K562 (cell line): Measurements from ENCODE around the gene ZNF41. TPM values are rescaled to one million over a fixed set of nuclear protein-coding genes. Genes with fewer than 3 reads are reported as not detected.

Source experiments
- ATAC-seq: fragments of 200-7000 bp; cut with Tn5 transposase; 3 replicates; pipeline ENCODE4 v1.9.1; 2020; ENCODE audit warnings: moderate library complexity
- BruUV-seq: library from RNA; stranded (reverse); fragments of 400-500 nt; replicated peaks from 2 replicates; lab custom pipeline; 2021; lab: Mats Ljungman, UMichigan
- CTCF ChIA-PET: fragments of 300-600 bp; formaldehyde crosslinking; extraction: SDS; loops from one replicate; lab custom pipeline; 2021; ENCODE audit warnings: low intra/inter-chr PET ratio; lab: Yijun Ruan, JAX
- POLR2A ChIA-PET: fragments of 300-600, 350-650 bp; sonication (Branson Sonifier 250); formaldehyde crosslinking; extraction: SDS; loops from one replicate; lab custom pipeline; 2021; ENCODE audit warnings: antibody characterized with exemption, inconsistent platforms; lab: Yijun Ruan, JAX
- DNase-seq, 4 experiments: peaks; one replicate each; pipeline versions ENCODE4 v3.0.0 to v3.0.0-alpha.2; 2011 to 2018; ENCODE audit warnings: low spot score in 3 of 4, mixed read lengths in 3 of 4; ENCODE audit errors: extremely low read depth in 1 of 4
- FAIRE-seq: peaks from 2 replicates; lab custom pipeline; 2011; peaks lifted over from hg19 to GRCh38; lab: Jason Lieb, UNC
- H2AFZ ChIP-seq: 2 replicates; pipeline ENCODE4 v1.6.0; 2011; ENCODE audit warnings: low read depth, low read length, control low read depth, inconsistent platforms
- H3K27ac ChIP-seq: fragments of 200-600 bp; 3 replicates; pipeline ENCODE4 v1.8.0; 2011; ENCODE audit warnings: low read depth, mild to moderate bottlenecking, control low read depth, inconsistent platforms, low read length, moderate library complexity, mixed read lengths; ENCODE audit errors: extremely low read depth
- H3K27me3 ChIP-seq, 2 experiments: fragments of 300-600 bp in 1 of 2; 2 replicates in 1 of 2; 3 replicates in 1 of 2; pipeline versions ENCODE4 v1.6.0 to v1.8.0; 2011; ENCODE audit warnings: inconsistent platforms in 2 of 2, low read length in 2 of 2, mild to moderate bottlenecking in 1 of 2, mixed read lengths in 1 of 2, moderate library complexity in 1 of 2; ENCODE audit not compliant: control insufficient read depth in 2 of 2, insufficient read depth in 2 of 2
- H3K36me3 ChIP-seq: fragments of 300-600 bp; 3 replicates; pipeline ENCODE4 v1.8.0; 2011; ENCODE audit warnings: mild to moderate bottlenecking, low read length, inconsistent platforms; ENCODE audit not compliant: control insufficient read depth, insufficient read depth
- H3K4me1 ChIP-seq, 2 experiments: fragments of 200-600 bp in 1 of 2; replicated peaks in 1 of 2; 2 replicates in 1 of 2; 3 replicates in 1 of 2; pipeline versions ENCODE4 v1.5.1 to v1.8.0; 2011; ENCODE audit warnings: inconsistent platforms in 2 of 2, low read length in 2 of 2, mild to moderate bottlenecking in 1 of 2, mixed read lengths in 1 of 2, moderate library complexity in 1 of 2; ENCODE audit not compliant: control insufficient read depth in 2 of 2, insufficient read depth in 2 of 2
- H3K4me2 ChIP-seq: 2 replicates; pipeline ENCODE4 v1.6.1; 2011; ENCODE audit warnings: low read length, control low read depth, inconsistent platforms, mixed read lengths; ENCODE audit not compliant: insufficient read depth
- H3K4me3 ChIP-seq: fragments of 200-600 bp; sonication (generic), shearing (Covaris generic); 2 replicates; pipeline ENCODE4 v1.5.1; 2016; ENCODE audit warnings: control low read depth, inconsistent platforms
- H3K79me2 ChIP-seq: fragments of 200-600 bp; 3 replicates; pipeline ENCODE4 v1.8.0; 2011; ENCODE audit warnings: low read length, inconsistent platforms; ENCODE audit not compliant: control insufficient read depth, insufficient read depth
- H3K9ac ChIP-seq, 2 experiments: 2 replicates each; pipeline versions ENCODE4 v1.6.0 to v1.6.1; 2011; ENCODE audit warnings: low read depth in 2 of 2, low read length in 2 of 2, control low read depth in 1 of 2, inconsistent platforms in 1 of 2, mild to moderate bottlenecking in 1 of 2, mixed read lengths in 1 of 2; ENCODE audit not compliant: insufficient read depth in 1 of 2
- H3K9me1 ChIP-seq: one replicate; pipeline ENCODE4 v1.6.0; 2011; ENCODE audit warnings: inconsistent platforms, mild to moderate bottlenecking, low read length, moderate library complexity; ENCODE audit not compliant: control insufficient read depth, insufficient read depth
- H3K9me3 ChIP-seq: replicated peaks from 2 replicates; pipeline ENCODE4 v1.5.1; 2011; ENCODE audit warnings: low read depth, low read length, inconsistent platforms; ENCODE audit not compliant: control insufficient read depth, insufficient read depth
- H4K20me1 ChIP-seq: replicated peaks from 2 replicates; pipeline ENCODE4 v1.6.1; 2011; ENCODE audit warnings: low read length, inconsistent platforms, mixed read lengths; ENCODE audit not compliant: control insufficient read depth, insufficient read depth
- ASH1L ChIP-seq: fragments of 450-650 bp; IDR thresholded peaks from 2 replicates; pipeline ENCODE4 v1.6.1; 2018; ENCODE audit warnings: borderline replicate concordance, mild to moderate bottlenecking, low read depth; ENCODE audit not compliant: partially characterized antibody
- ATF3 ChIP-seq, 2 experiments: fragments of 450-650 bp in 1 of 2; sonication (generic) in 1 of 2; formaldehyde crosslinking in 1 of 2; IDR thresholded peaks in 1 of 2; conservative IDR thresholded peaks in 1 of 2; 2 replicates each; pipeline versions ENCODE4 v1.6.1 to v1.8.1; 2016 to 2023; ENCODE audit warnings: mild to moderate bottlenecking in 2 of 2, moderate library complexity in 2 of 2, inconsistent platforms in 1 of 2, missing genetic modification reagents in 1 of 2
- CCAR2 ChIP-seq: fragments of 200-400 bp; formaldehyde crosslinking; IDR thresholded peaks from 2 replicates; pipeline ENCODE4 v1.6.1; 2017; ENCODE audit warnings: mild to moderate bottlenecking, low read depth, low read length
- HNRNPH1 ChIP-seq: fragments of 200-400 bp; formaldehyde crosslinking; optimal IDR thresholded peaks from 2 replicates; pipeline ENCODE3; 2017; ENCODE audit warnings: low read depth, mild to moderate bottlenecking, low read length, moderate library complexity
- IRF1 ChIP-seq: sonication (generic); formaldehyde crosslinking; IDR thresholded peaks from 2 replicates; pipeline ENCODE4 v1.8.0; 2022; ENCODE audit warnings: missing genetic modification reagents, mild to moderate bottlenecking, borderline replicate concordance
- KHSRP ChIP-seq: fragments of 450-650 bp; IDR thresholded peaks from 2 replicates; pipeline ENCODE4 v1.6.1; 2017
- NFIC ChIP-seq: fragments of 450-650 bp; IDR thresholded peaks from 2 replicates; pipeline ENCODE4 v1.6.1; 2017; ENCODE audit warnings: mild to moderate bottlenecking, inconsistent platforms
- STAT5A ChIP-seq: IDR thresholded peaks from 2 replicates; pipeline ENCODE4 v1.6.1; 2012; ENCODE audit warnings: low read length, inconsistent platforms, borderline replicate concordance
- TRIM24 ChIP-seq, 2 experiments: fragments of 450-650 bp; IDR thresholded peaks; 2 replicates each; pipeline ENCODE4 v1.6.1; 2016
- ZKSCAN1 ChIP-seq: fragments of 150-350 bp; IDR thresholded peaks from 2 replicates; pipeline ENCODE4 v1.6.1; 2016; ENCODE audit warnings: low read depth, low read length
- ZKSCAN8 ChIP-seq: fragments of 200-800 bp; sonication (Bioruptor generic); IDR thresholded peaks from 2 replicates; pipeline ENCODE4 v1.6.1; 2016; ENCODE audit warnings: missing genetic modification characterization, missing compliant biosample characterization
- ZNF175 ChIP-seq: fragments of 200-800 bp; sonication (Bioruptor generic); IDR thresholded peaks from 2 replicates; pipeline ENCODE4 v1.6.1; 2016; ENCODE audit warnings: low read depth, mild to moderate bottlenecking, missing genetic modification characterization, missing compliant biosample characterization
- ZNF212 ChIP-seq: fragments of 450-650 bp; formaldehyde crosslinking; IDR thresholded peaks from 2 replicates; pipeline ENCODE4 v1.4.0; 2020; ENCODE audit warnings: mild to moderate bottlenecking
- ZNF324 ChIP-seq: fragments of 250-450 bp; sonication (Bioruptor Pico); IDR thresholded peaks from 2 replicates; pipeline ENCODE4 v1.4.0; 2020; ENCODE audit warnings: mild to moderate bottlenecking
- ZNF57 ChIP-seq: fragments of 450-650 bp; formaldehyde crosslinking; IDR thresholded peaks from 2 replicates; pipeline ENCODE4 v1.4.0; 2020; ENCODE audit warnings: mild to moderate bottlenecking, moderate library complexity
- WGBS: fragments of 100-300 bp; shearing (Covaris generic); methylation state at CpG from one replicate; pipeline ENCODE4 v1.1.6; 2016; ENCODE audit warnings: low coverage, mixed read lengths; ENCODE audit not compliant: insufficient coverage; ENCODE audit errors: missing lambda C conversion rate; 5-methylcytosine and 5-hydroxymethylcytosine counted together
- in situ Hi-C: fragments of 300-500 bp; cut with MboI; formaldehyde crosslinking; loops from 4 replicates; pipeline ENCODE4 v1.15.0; 2018; ENCODE audit warnings: inconsistent platforms, mixed read lengths
- intact Hi-C: fragments of 100-400 bp; cut with micrococcal nuclease; formaldehyde crosslinking; loops from 2 replicates; pipeline ENCODE4 v1.14.2; 2022
- polyA plus RNA-seq, 8 experiments: library from polyadenylated mRNA; depleted of rRNA in 4 of 8; stranded (reverse) in 5 of 8; unstranded in 3 of 8; fragments of >200 nt; fragmentation: Nextera tagmentation in 2 of 8; fragmentation: Illumina TruSeq in 1 of 8; extraction: Ambion mirVana in 2 of 8; extraction: Trizol in 1 of 8; gene quantifications; 2 replicates each; pipeline versions ENCODE4 v1.2.1 to v1.2.3, GENCODE V29; 2011 to 2014; ENCODE audit warnings: inconsistent platforms in 1 of 8, missing spikeins in 1 of 8
- total RNA-seq, 7 experiments: library from RNA; depleted of rRNA in 6 of 7; stranded (reverse); fragments of >200 nt in 6 of 7; fragmentation: Illumina TruSeq in 2 of 7; extraction: Trizol in 2 of 7; gene quantifications; 2 replicates each; pipeline versions ENCODE4 v1.2.1 to v1.2.3, GENCODE V29; 2011 to 2021; ENCODE audit warnings: low replicate concordance in 1 of 7

The ZNF41 gene
- total and polyA plus RNA-seq, 9 of the 15 experiments (the other 6 are each of a cell fraction or from before 2014, with no cell fraction given) = 0.53 to 8.6 (median 6.6) TPM

GRCh38 chrX:47514533-47515235 is 31.7 kb upstream of the ZNF41 start:
- 1% methylated on average over 7 of the region's 7 CpGs for WGBS
- no peak for DNase-seq
- no peak overlapping the region for H3K4me3 ChIP-seq
- H3K36me3 ChIP-seq = no peaks in the 10 kb centered on the region
- no peak for FAIRE-seq
- no peak overlapping the region for H3K27ac ChIP-seq
- no peaks in the 10 kb centered on the region for H3K27me3 ChIP-seq
- H3K4me1 ChIP-seq = no peaks in the 10 kb centered on the region
- intact Hi-C loops = no loop called here
- no peak overlapping the region for H3K9ac ChIP-seq
- no peak overlapping the region for H3K4me2 ChIP-seq
- no peaks in the 10 kb centered on the region for H4K20me1 ChIP-seq
- BruUV-seq = no TSS peak
- in situ Hi-C loops = loop anchor here (25.0 kb wide), 1 partner anchor 523 kb away; no protein-coding TSS in a partner anchor
- no peaks in the 10 kb centered on the region for H3K79me2 ChIP-seq
- no peaks in the 10 kb centered on the region for H3K9me1 ChIP-seq
- no peak for ATAC-seq
- no peak overlapping the region for H2AFZ ChIP-seq
- POLR2A ChIA-PET = interaction anchor here (1.2 kb wide), 1 partner anchor 8 kb away, joined by 3 read pairs; no protein-coding TSS in a partner anchor
- H3K9me3 ChIP-seq = no peaks in the 10 kb centered on the region
- TF ChIP-seq HNRNPH1 = no peak
- no peak for TF ChIP-seq STAT5A
- TF ChIP-seq ZKSCAN8 = no peak
- TF ChIP-seq ATF3 (IDR thresholded peaks at IDR 0.05) = no peak
- no peak for TF ChIP-seq ATF3 (CRISPR knock-in tag; conservative IDR thresholded peaks at IDR 0.05)
- TF ChIP-seq TRIM24 (IDR thresholded peaks at IDR 0.05) = no peak
- TF ChIP-seq NFIC = no peak
- no peak for TF ChIP-seq ZNF324 (CRISPR knock-in tag)
- TF ChIP-seq KHSRP = no peak
- no peak for TF ChIP-seq IRF1 (CRISPR knock-in tag)
- TF ChIP-seq ASH1L = no peak
- no peak for TF ChIP-seq ZKSCAN1
- no peak for TF ChIP-seq ZNF57
- no peak for TF ChIP-seq ZNF175 (CRISPR knock-in tag)
- TF ChIP-seq ZNF212 (CRISPR knock-in tag) = no peak
- TF ChIP-seq CCAR2 = no peak
- CTCF ChIA-PET = no interaction called here
